Measurements from ENCODE around the gene TRIB2. TPM values are rescaled to one million over a fixed set of nuclear protein-coding genes. Genes with fewer than 3 reads are reported as not detected.
A peak's percentile ranks its signal among the peaks of the same experiment; 100 is the strongest.

Gene TRIB2
- total and polyA plus RNA-seq, 2 of the 13 experiments (the other 11 are each of a cell fraction or from before 2014, with no cell fraction given), result 1.1 to 2.3 TPM

GRCh38 chr2:12716282-12717190, at the start of gene TRIB2 (continued):
- TF ChIP-seq KAT8 (CRISPR knock-in tag; IDR thresholded peaks at IDR 0.05) (0 out of 2 replicates have a peak, but pooled peaks have one; percentile 16), ZNF503 (CRISPR knock-in tag; IDR thresholded peaks at IDR 0.05) (0 out of 2 replicates have a peak, but pooled peaks have one; percentile 7), HNRNPLL (IDR thresholded peaks at IDR 0.05; ENCODE audit: low read depth, low read length, poor library complexity, severe bottlenecking) (peak; percentile 65), GFI1 (CRISPR knock-in tag; IDR thresholded peaks at IDR 0.05; ENCODE audit: borderline replicate concordance) (no peak), ZNF652 (CRISPR knock-in tag; IDR thresholded peaks at IDR 0.05; ENCODE audit: borderline replicate concordance, low read depth) (no peak), RAD21 (CRISPR knock-in tag; IDR thresholded peaks at IDR 0.05) (0 out of 2 replicates have a peak, but pooled peaks have one; percentile 11), HMGXB4 (CRISPR knock-in tag; IDR thresholded peaks at IDR 0.05; ENCODE audit: borderline replicate concordance in 1 of 2, low read depth in 1 of 2) (peak in 1 of 2 experiments; percentile 59; a peak in 2 of 4 replicates), ATF5 (CRISPR knock-in tag; IDR thresholded peaks at IDR 0.05; ENCODE audit: low read depth) (no peak), KDM2A (CRISPR knock-in tag; IDR thresholded peaks at IDR 0.05; ENCODE audit: borderline replicate concordance, low read depth) (peak; percentile 55; the same call in 1 of the 2 replicates), ZNF562 (CRISPR knock-in tag; IDR thresholded peaks at IDR 0.05; ENCODE audit: borderline replicate concordance) (no peak), MNT (IDR thresholded peaks at IDR 0.05) (no peak), ARNT2 (CRISPR knock-in tag; IDR thresholded peaks at IDR 0.05; ENCODE audit: low read depth) (peak; percentile 39; the same call in 1 of the 2 replicates), SUZ12 (IDR thresholded peaks at IDR 0.05; ENCODE audit: low read depth, low read length) (no peak), CHD4 (IDR thresholded peaks at IDR 0.05; ENCODE audit: borderline replicate concordance, low read length) (no peak), ZNF180 (CRISPR knock-in tag; IDR thresholded peaks at IDR 0.05; ENCODE audit: borderline replicate concordance, low read depth) (no peak), MYC (CRISPR knock-in tag; IDR thresholded peaks at IDR 0.05; ENCODE audit: borderline replicate concordance) (no peak), IRF1 (CRISPR knock-in tag; IDR thresholded peaks at IDR 0.05; ENCODE audit: low read depth) (no peak), CENPBD1 (CRISPR knock-in tag; IDR thresholded peaks at IDR 0.05; ENCODE audit: borderline replicate concordance, low read depth) (no peak)
